GM06990 (cell line): ENCODE results near the gene TBCCD1.

Experiments used
- DNase-seq: peaks from one replicate; pipeline ENCODE4 v3.0.0-alpha.2; 2011; ENCODE audit not compliant: insufficient read length; ENCODE audit errors: extremely low read depth
- H3K27me3 ChIP-seq: replicated peaks from 2 replicates; pipeline ENCODE4 v1.6.0; 2011; ENCODE audit warnings: low read length; ENCODE audit not compliant: control insufficient read depth, insufficient read depth
- H3K36me3 ChIP-seq: 2 replicates; pipeline ENCODE4 v1.5.1; 2011; ENCODE audit warnings: low read length; ENCODE audit not compliant: control insufficient read depth, insufficient read depth
- H3K4me3 ChIP-seq: replicated peaks from 2 replicates; pipeline ENCODE4 v1.5.1; 2011; ENCODE audit warnings: low read depth, mild to moderate bottlenecking, control low read depth, low read length
- CTCF ChIP-seq: IDR thresholded peaks from 2 replicates; pipeline ENCODE4 v1.5.1; 2011; ENCODE audit warnings: low read length, control low read depth, mild to moderate bottlenecking, inconsistent platforms; ENCODE audit not compliant: insufficient read depth, poor library complexity, severe bottlenecking

Gene TBCCD1

GRCh38 chr3:186583831-186584230, 16.7 kb upstream of the TBCCD1 start:
- Histone ChIP-seq H3K36me3 (peaks cover 11% of the 10 kb centered on the region), H3K4me3 (no peak overlapping the region), H3K27me3 (no peaks in the 10 kb centered on the region)
- no peak for DNase-seq
- TF ChIP-seq CTCF: no peak

GRCh38 chr3:186582541-186582940, 15.4 kb upstream of the TBCCD1 start:
- Histone ChIP-seq H3K36me3 (peaks cover 11% of the 10 kb centered on the region), H3K27me3 (no peaks in the 10 kb centered on the region), H3K4me3 (no peak overlapping the region)
- TF ChIP-seq CTCF: no peak
- DNase-seq: no peak

GRCh38 chr3:186580785-186581184, 13.6 kb upstream of the TBCCD1 start:
- no peak for TF ChIP-seq CTCF
- Histone ChIP-seq H3K27me3 (no peaks in the 10 kb centered on the region), H3K4me3 (no peak overlapping the region), H3K36me3 (peaks cover 13% of the 10 kb centered on the region)
- no peak for DNase-seq

- no peak for TF ChIP-seq CTCF
- H3K36me3 ChIP-seq: peaks cover 11% of the 10 kb centered on the region
- no peak for DNase-seq
- no peak overlapping the region for H3K4me3 ChIP-seq
- H3K27me3 ChIP-seq: no peaks in the 10 kb centered on the region
Observed at GRCh38 chr3:186577521-186577920, 10.4 kb upstream of the TBCCD1 start.

GRCh38 chr3:186571644-186572013, 4.5 kb upstream of the TBCCD1 start:
- Histone ChIP-seq H3K36me3 (peaks cover 9% of the 10 kb centered on the region), H3K4me3 (peak overlapping the region; percentile 93), H3K27me3 (no peaks in the 10 kb centered on the region)
- TF ChIP-seq CTCF: no peak
- DNase-seq: no peak

- Histone ChIP-seq H3K27me3 (no peaks in the 10 kb centered on the region), H3K4me3 (peak overlapping the region; percentile 93), H3K36me3 (peaks cover 6% of the 10 kb centered on the region)
- no peak for TF ChIP-seq CTCF
- no peak for DNase-seq
Observed at GRCh38 chr3:186570941-186571643, 4.0 kb upstream of the TBCCD1 start.
